Testis (tissue), 2 donors: ENCODE measurements around the gene ESRRA.

ENCODE experiments used
- CTCF ChIP-seq, 3 experiments: fragments of 450-650 bp in 2 of 3; fragments of 200-600 bp in 1 of 3; sonication (generic) in 1 of 3; IDR thresholded peaks; one replicate each; pipeline ENCODE4 v1.5.1; 2016 to 2019; ENCODE audit warnings: antibody characterized with exemption in 3 of 3, mild to moderate bottlenecking in 2 of 3, moderate library complexity in 1 of 3
- POLR2A ChIP-seq: fragments of 450-650 bp; IDR thresholded peaks from one replicate; pipeline ENCODE4 v1.6.1; 2017; ENCODE audit warnings: antibody characterized with exemption, mild to moderate bottlenecking, moderate library complexity

- TF ChIP-seq CTCF (IDR thresholded peaks at IDR 0.05) (no peak), POLR2A (no peak)
Observed at GRCh38 chr11:64321026-64321425, 15.7 kb downstream of the ESRRA start.
